ENCODE measurements around the gene CPB2. TPM values are rescaled to one million over a fixed set of nuclear protein-coding genes. Genes with fewer than 3 reads are reported as not detected.

Gene CPB2
- total RNA-seq, 1 experiment from 2014 or later, result not detected

- no peaks in the 10 kb centered on the region for H3K27me3 Mint-ChIP-seq (ENCODE audit: insufficient read depth, unreplicated experiment)
- intact Hi-C loops (cut with micrococcal nuclease), result no loop called here
- no peak overlapping the region for H3K27ac Mint-ChIP-seq (ENCODE audit: low read depth, unreplicated experiment)
- ChIA-PET CTCF (no interaction called here), POLR2A (interaction anchor here (0.5 to 1.1 kb wide), 3 partner anchors 56 to 680 kb away, joined by 3 to 4 read pairs (median 3); no protein-coding TSS in a partner anchor)
- peaks cover 7% of the 10 kb centered on the region for H3K9me3 Mint-ChIP-seq (ENCODE audit: unreplicated experiment)
- H3K36me3 Mint-ChIP-seq (ENCODE audit: insufficient read depth, unreplicated experiment), result peaks cover 29% of the 10 kb centered on the region
- TF ChIP-seq, protein P1, sequence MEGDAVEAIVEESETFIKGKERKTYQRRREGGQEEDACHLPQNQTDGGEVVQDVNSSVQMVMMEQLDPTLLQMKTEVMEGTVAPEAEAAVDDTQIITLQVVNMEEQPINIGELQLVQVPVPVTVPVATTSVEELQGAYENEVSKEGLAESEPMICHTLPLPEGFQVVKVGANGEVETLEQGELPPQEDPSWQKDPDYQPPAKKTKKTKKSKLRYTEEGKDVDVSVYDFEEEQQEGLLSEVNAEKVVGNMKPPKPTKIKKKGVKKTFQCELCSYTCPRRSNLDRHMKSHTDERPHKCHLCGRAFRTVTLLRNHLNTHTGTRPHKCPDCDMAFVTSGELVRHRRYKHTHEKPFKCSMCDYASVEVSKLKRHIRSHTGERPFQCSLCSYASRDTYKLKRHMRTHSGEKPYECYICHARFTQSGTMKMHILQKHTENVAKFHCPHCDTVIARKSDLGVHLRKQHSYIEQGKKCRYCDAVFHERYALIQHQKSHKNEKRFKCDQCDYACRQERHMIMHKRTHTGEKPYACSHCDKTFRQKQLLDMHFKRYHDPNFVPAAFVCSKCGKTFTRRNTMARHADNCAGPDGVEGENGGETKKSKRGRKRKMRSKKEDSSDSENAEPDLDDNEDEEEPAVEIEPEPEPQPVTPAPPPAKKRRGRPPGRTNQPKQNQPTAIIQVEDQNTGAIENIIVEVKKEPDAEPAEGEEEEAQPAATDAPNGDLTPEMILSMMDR (IDR thresholded peaks at IDR 0.05; ENCODE audit: unreplicated experiment), result no peak
- no TSS peak for BruUV-seq (replicated peaks)
- no peak overlapping the region for H3K4me3 Mint-ChIP-seq (ENCODE audit: unreplicated experiment)
- DNase-seq (ENCODE audit: unreplicated experiment), result no peak
- peaks cover 5% of the 10 kb centered on the region for H3K4me1 Mint-ChIP-seq (ENCODE audit: insufficient read depth, unreplicated experiment)
Observed at GRCh38 chr13:46032341-46032740, 72.5 kb downstream of the CPB2 start.

- TF ChIP-seq, protein P1 (IDR thresholded peaks at IDR 0.05; ENCODE audit: unreplicated experiment), result no peak
- Mint-ChIP-seq H3K36me3 (ENCODE audit: insufficient read depth, unreplicated experiment) (peaks cover 29% of the 10 kb centered on the region), H3K4me1 (ENCODE audit: insufficient read depth, unreplicated experiment) (peaks cover 5% of the 10 kb centered on the region), H3K9me3 (ENCODE audit: unreplicated experiment) (peaks cover 7% of the 10 kb centered on the region), H3K27me3 (ENCODE audit: insufficient read depth, unreplicated experiment) (no peaks in the 10 kb centered on the region), H3K27ac (ENCODE audit: low read depth, unreplicated experiment) (no peak overlapping the region), H3K4me3 (ENCODE audit: unreplicated experiment) (no peak overlapping the region)
- intact Hi-C loops (cut with micrococcal nuclease), result no loop called here
- ChIA-PET CTCF (no interaction called here), POLR2A (no interaction called here)
- no TSS peak for BruUV-seq (replicated peaks)
- no peak for DNase-seq (ENCODE audit: unreplicated experiment)
Observed at GRCh38 chr13:46031581-46032263, 73.1 kb downstream of the CPB2 start.

DNA sequence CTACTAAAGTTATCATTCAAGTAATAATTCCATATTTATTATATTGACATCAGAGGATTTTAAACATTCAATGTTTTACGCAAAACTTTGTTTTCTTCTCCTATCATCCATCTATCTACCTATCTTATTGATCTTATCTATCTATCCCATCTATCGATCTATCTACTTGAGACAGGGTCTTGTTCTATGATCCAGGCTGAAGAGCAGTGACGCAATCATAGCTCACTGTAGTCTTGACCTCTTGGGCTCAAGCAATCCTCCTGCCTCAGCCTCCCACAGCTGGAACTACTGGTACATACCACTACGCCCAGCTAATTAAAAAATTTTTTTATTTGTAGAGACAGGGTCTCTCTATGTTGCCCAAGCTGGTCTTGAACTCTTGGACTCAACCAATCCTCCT lies 79.7 kb downstream of the CPB2 start:
- TF ChIP-seq, protein P1 (IDR thresholded peaks at IDR 0.05; ENCODE audit: unreplicated experiment), result no peak
- intact Hi-C loops (cut with micrococcal nuclease), result no loop called here
- no TSS peak for BruUV-seq (replicated peaks)
- ChIA-PET POLR2A (interaction anchor here (0.6 to 1.6 kb wide), 3 partner anchors 26 to 273 kb away, joined by 4 to 5 read pairs (median 4); partner anchors contain the start of gene ZC3H13), CTCF (interaction anchor here (0.9 kb wide), 1 partner anchor 12 kb away, joined by 4 read pairs; no protein-coding TSS in a partner anchor)
- Mint-ChIP-seq H3K36me3 (ENCODE audit: insufficient read depth, unreplicated experiment) (peaks cover 15% of the 10 kb centered on the region), H3K4me3 (ENCODE audit: unreplicated experiment) (no peak overlapping the region), H3K27ac (ENCODE audit: low read depth, unreplicated experiment) (no peak overlapping the region), H3K4me1 (ENCODE audit: insufficient read depth, unreplicated experiment) (peaks cover 5% of the 10 kb centered on the region), H3K27me3 (ENCODE audit: insufficient read depth, unreplicated experiment) (no peaks in the 10 kb centered on the region), H3K9me3 (ENCODE audit: unreplicated experiment) (peaks cover 7% of the 10 kb centered on the region)
- no peak for DNase-seq (ENCODE audit: unreplicated experiment)

- ChIA-PET POLR2A (no interaction called here), CTCF (no interaction called here)
- no TSS peak for BruUV-seq (replicated peaks)
- Mint-ChIP-seq H3K36me3 (ENCODE audit: insufficient read depth, unreplicated experiment) (peaks cover 10% of the 10 kb centered on the region), H3K27me3 (ENCODE audit: insufficient read depth, unreplicated experiment) (no peaks in the 10 kb centered on the region), H3K4me3 (ENCODE audit: unreplicated experiment) (no peak overlapping the region), H3K27ac (ENCODE audit: low read depth, unreplicated experiment) (no peak overlapping the region), H3K9me3 (ENCODE audit: unreplicated experiment) (peaks cover 2% of the 10 kb centered on the region), H3K4me1 (ENCODE audit: insufficient read depth, unreplicated experiment) (peaks cover under 1% of the 10 kb centered on the region)
- TF ChIP-seq, protein P1 (IDR thresholded peaks at IDR 0.05; ENCODE audit: unreplicated experiment), result no peak
- DNase-seq (ENCODE audit: unreplicated experiment), result no peak
- intact Hi-C loops (cut with micrococcal nuclease), result no loop called here
Observed at GRCh38 chr13:46022481-46022880, 82.4 kb downstream of the CPB2 start.
